ENCODE results near the gene RECK. TPM values are rescaled to one million over a fixed set of nuclear protein-coding genes. Genes with fewer than 3 reads are reported as not detected.

The RECK gene
- total RNA-seq, 1 donor from 2014 or later: 4.5 TPM

DNA sequence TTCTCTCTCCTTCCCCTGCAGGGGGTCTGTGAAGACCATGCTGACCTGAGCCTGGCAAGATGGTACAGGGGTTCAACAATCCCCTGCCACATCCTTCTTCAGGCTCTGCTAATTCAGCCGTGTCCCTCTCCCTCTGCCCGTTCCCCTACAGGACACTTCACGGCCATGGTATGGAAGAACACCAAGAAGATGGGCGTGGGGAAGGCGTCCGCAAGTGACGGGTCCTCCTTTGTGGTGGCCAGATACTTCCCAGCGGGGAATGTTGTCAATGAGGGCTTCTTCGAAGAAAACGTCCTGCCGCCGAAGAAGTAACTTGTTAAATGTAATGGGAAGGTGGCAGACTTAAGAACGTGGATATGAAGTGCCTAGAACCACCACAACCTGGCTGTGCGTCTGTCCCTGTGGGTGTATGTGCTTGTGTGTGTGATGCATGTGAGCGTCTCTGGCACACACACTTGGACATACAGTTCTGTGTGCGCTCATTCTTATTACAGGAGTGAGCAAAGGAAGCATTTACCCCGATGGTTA is 125.6 kb downstream of the RECK start:
- no peak for DNase-seq
- ATAC-seq: no peak
- intact Hi-C loops (cut with micrococcal nuclease): no loop called here

DNA sequence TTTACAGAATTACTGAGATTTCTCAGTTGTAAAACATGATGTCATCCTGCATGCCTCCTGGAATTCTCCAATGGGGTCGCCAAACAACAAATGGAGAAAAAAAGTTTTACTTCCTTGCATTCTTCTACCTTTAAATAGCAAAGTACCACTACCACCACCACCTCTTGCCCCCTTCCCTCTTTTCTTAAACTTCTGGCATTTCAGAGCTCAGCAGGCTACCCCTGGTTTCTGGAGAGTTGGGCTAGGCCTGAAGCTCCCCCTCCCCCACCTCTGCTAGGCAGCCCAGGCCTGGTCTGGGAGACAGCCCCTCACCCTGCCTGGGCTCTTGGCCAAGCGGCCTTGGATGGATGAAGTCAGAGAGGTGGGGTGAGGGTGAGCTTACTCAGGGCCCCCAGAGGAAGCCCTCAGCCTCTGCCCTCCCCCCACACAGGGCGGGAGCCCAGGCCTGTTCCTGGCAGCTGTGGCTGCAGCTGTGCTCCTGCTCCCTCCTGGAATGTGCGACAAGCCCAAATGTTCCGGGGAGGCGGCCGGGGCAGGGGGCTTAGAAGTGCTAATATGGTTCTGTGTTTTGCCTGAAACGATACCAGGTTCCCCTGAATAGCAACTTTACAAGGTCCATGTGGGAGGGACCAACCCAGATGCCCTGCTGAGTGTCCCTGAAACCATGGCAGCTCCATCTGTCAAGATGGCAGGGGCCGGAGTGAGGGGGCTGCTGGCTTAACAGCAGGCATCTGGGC is 126.5 kb downstream of the RECK start:
- peak; percentile 66 for ATAC-seq
- DNase-seq: peak; percentile 80
- intact Hi-C loops (cut with micrococcal nuclease): no loop called here

DNA sequence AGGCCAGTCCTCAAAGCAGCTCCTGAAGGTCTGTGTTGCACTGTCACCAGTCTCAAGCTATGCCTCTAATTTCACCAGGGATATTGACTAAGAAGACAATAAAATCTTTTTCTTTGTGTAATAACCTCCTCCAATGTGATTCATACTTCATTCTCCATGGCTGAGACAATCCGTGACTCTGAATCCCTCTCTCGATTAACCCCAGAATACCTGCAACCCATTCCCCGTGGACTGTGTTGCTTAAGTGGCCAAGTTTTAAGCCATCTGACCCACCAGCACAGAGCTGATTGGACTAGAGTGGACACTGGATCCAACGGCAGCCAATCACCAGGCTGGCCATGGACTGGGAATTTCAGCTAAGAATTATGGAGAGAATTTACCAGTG is 127.1 kb downstream of the RECK start:
- DNase-seq (no peak), ATAC-seq (no peak)
- intact Hi-C loops (cut with micrococcal nuclease): no loop called here

DNA sequence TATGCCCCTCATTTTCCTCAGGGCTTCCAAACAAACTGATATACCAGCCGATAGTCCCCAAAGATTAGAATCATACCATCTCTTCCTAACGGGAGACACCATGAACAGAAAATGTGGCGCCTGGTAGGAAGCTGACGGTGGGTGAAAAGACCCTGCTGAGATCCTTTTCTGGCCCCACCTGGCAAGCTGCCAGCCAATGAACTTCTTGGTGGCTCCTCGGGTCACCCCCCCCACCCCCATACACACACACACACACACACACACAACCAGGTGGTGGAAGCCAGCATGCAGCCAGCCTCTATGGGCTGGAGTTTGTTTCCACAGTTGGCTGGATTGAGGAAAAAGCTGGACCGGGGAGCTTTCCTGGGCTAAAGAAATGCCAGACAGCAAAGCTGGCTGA is 127.7 kb downstream of the RECK start:
- ATAC-seq (no peak), DNase-seq (no peak)
- intact Hi-C loops (cut with micrococcal nuclease): no loop called here

DNA sequence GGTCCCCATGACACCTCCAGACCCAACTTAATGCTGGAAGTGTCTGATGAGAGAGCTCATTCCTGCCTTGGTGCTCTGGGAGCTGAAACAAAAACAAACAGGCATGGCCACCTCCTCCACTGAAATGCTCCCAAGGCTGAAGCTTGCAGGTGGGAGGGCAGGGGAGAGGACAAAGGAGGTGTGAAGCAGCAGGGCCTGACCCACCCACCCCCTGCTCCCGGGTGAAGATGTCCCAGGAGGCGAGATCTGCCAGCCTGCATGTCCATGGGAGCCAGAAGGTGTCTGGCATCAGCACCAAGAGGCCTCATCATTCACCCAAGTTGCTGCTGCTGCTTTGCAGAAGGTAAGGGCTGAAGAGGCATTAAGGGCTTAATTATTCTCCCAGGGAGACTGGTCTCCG is 128.3 kb downstream of the RECK start:
- ATAC-seq: no peak
- intact Hi-C loops (cut with micrococcal nuclease): loop anchor here (5.0 kb wide), 1 partner anchor 63 kb away; no protein-coding TSS in a partner anchor
- DNase-seq: no peak

DNA sequence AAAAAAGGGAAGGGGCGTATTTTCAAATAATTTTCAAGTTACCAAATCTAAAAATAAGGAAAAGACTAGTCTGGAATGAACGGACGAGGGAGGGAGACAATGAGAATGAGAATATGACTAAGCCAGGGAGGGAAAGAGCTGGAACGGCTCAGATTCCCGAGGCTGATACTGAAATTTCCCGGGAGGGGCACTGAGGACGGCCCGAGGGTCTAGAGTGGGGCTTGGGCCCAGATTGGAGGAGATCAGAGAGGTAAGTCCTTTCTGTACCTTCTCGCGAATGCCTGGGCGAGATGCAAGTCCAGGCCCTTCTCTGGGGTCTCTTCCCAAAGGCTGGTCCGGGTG is 129.1 kb downstream of the RECK start:
- no peak for DNase-seq
- intact Hi-C loops (cut with micrococcal nuclease): loop anchor here (5.0 kb wide), 1 partner anchor 63 kb away; no protein-coding TSS in a partner anchor
- peak; percentile 59 for ATAC-seq

DNA sequence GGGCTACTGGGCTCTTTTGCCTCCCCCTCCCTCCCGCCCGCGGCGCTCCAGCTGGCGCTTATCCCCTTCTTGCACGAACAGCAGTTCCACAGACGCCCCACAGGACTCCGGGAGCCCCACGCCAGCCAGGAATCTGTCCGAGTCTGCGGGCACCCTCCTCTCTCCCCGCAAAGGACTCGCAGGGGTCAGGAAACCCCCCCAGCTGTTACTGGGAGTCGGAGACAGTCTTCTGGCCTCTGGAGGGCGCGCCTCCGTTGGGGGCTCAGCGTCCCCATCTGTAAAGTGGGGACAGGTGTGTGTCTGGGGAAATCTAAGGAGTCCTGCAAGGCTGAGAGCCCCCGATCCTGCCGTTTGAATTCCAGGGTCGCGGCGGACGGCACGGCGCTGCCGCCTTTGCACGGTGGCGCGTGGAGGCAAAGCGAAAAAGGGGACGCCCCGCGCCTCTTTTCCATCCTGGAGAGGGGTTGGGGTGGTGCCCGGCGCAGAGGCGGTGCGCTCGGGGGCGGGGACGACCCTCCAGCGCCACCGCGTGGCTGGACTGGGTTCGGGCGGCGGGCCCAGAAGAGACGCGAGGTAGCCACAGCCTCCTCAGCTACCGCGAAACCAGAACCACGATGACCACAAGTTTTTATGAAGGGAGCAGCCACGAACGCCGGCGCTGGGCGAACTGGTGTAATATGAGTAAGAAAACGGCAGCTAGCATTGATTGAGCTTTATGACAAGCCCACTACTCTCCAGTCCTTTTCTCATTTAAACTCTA is 129.6 kb downstream of the RECK start:
- intact Hi-C loops (cut with micrococcal nuclease): loop anchor here (5.0 kb wide), 1 partner anchor 64 kb away; no protein-coding TSS in a partner anchor
- peak; percentile 90 for DNase-seq
- ATAC-seq: peak; percentile 93

DNA sequence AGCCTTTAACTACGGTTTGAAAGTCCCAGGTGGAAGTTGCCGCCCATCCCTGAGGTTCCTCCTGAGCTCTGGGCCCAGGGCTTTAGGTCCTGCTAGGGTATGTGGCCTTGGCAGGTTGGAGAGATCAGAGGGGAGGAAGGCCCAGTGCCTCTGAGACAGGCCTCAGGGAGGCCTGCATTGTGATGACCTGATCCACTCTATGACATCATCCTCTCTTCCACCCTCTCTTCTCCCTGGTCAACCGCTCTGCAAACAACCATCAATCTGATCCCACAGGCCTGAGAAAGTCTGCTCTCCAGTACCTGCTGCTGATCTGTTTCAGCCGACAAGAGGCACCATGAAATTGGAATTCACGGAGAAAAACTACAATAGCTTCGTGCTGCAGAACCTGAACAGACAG is 132.5 kb downstream of the RECK start, which contains the start of gene CCIN:
TSS of gene CCIN (plus strand) at position 223 of the 400 bp plus-strand sequence. CDS start at position 338, 115 bp downstream.
- ATAC-seq (no peak), DNase-seq (no peak)
- intact Hi-C loops (cut with micrococcal nuclease): loop anchor here (5.0 kb wide), 1 partner anchor 67 kb away; no protein-coding TSS in a partner anchor

DNA sequence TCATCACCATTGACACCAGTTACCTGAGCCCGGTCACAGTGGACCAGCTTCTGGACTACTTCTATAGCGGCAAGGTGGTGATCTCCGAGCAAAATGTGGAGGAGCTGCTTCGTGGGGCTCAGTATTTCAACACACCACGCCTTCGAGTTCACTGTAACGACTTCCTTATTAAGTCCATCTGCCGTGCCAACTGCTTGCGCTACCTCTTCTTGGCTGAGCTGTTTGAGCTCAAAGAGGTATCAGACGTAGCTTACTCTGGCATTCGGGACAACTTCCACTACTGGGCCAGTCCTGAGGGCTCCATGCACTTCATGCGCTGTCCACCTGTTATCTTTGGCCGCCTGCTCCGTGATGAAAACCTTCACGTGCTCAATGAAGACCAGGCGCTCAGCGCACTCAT is 133.0 kb downstream of the RECK start:
- intact Hi-C loops (cut with micrococcal nuclease): loop anchor here (5.0 kb wide), 1 partner anchor 67 kb away; no protein-coding TSS in a partner anchor

DNA sequence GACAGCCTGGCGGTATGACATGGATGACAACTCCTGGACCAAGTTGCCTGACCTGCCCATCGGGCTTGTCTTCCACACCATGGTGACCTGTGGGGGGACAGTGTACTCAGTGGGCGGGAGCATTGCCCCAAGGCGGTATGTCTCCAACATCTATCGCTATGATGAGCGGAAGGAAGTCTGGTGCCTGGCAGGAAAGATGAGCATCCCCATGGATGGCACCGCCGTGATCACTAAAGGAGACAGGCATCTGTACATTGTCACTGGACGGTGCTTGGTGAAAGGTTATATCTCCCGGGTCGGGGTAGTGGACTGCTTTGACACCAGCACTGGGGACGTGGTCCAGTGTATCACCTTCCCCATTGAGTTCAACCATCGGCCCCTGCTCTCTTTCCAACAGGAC is 133.8 kb downstream of the RECK start:
- ATAC-seq (no peak), DNase-seq (no peak)
- intact Hi-C loops (cut with micrococcal nuclease): no loop called here

More for the DNA sequence above, 133.0 kb downstream of the RECK start:
- DNase-seq: no peak
- no peak for ATAC-seq

DNA sequence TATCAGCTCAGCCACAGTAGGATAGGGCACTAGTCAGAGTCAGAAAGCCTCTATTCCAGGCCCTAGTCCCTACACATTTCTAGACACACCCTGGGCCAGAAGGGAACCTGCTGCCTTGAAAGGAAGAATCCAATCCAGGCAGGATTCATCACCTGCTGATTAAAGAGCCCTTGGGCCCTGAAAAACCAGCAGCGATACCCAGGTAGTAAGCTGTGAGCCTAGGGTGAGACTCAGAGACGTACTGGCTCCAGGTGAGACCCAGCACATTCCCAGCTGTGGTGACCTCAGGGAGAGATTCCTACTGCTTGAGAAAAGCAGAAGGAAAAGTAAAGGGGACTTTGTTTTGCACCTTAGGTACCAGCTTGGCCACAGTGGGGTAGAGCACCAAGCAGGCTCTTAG is 137.1 kb downstream of the RECK start:
- no peak for ATAC-seq
- intact Hi-C loops (cut with micrococcal nuclease): no loop called here
- DNase-seq: no peak

Other genes with a start within 250 kb of the RECK start
- gene NPR2, start 245.3 kb upstream of the RECK start, total RNA-seq: 24.6 TPM
- 3.2 TPM for gene SPAG8, start 224.7 kb upstream of the RECK start, total RNA-seq
- 75.8 TPM for gene HINT2, start 221.9 kb upstream of the RECK start, total RNA-seq
- gene FAM221B, start 208.2 kb upstream of the RECK start, total RNA-seq: not detected
- gene TMEM8B, start 207.7 kb upstream of the RECK start, total RNA-seq: 15.9 TPM
- gene OR13J1, start 166.5 kb upstream of the RECK start, total RNA-seq: not detected
- gene HRCT1, start 130.7 kb upstream of the RECK start, total RNA-seq: 9.0 TPM
- 9.8 TPM for gene SPAAR, start 127.4 kb upstream of the RECK start, total RNA-seq
- not detected for gene OR2S2, start 78.8 kb upstream of the RECK start, total RNA-seq
- gene GLIPR2, start 99.8 kb downstream of the RECK start, total RNA-seq: 5.9 TPM
- 0.17 TPM for gene CCIN, start 132.5 kb downstream of the RECK start, total RNA-seq
- 60.7 TPM for gene CLTA, start 154.0 kb downstream of the RECK start, total RNA-seq
- gene GNE, start 221.5 kb downstream of the RECK start, total RNA-seq: 12.3 TPM

All from left ventricle myocardium superior (tissue), 1 donor.